ENCODE measurements around the gene FBXO46.
"Not testable (repeated sequence)": the region's sequence is repeated elsewhere in the genome, so short reads cannot be mapped to it uniquely, and the experiment has no call there.

Gene FBXO46

GRCh38 chr19:45728683-45729082 is 2.0 kb downstream of the FBXO46 start:
- not testable (repeated sequence) for DNase-seq (ENCODE audit: low read depth)

GRCh38 chr19:45720065-45720464 is 10.6 kb downstream of the FBXO46 start:
- not testable (repeated sequence) for DNase-seq (ENCODE audit: low read depth)

- no peak for DNase-seq (ENCODE audit: low read depth)
Measured at GRCh38 chr19:45717983-45718650, 12.6 kb downstream of the FBXO46 start.

- peak; percentile 98 for DNase-seq (ENCODE audit: low read depth)
Measured at GRCh38 chr19:45717131-45717982, 13.3 kb downstream of the FBXO46 start.

- DNase-seq (ENCODE audit: low read depth) = no peak
Measured at GRCh38 chr19:45716359-45717130, 14.2 kb downstream of the FBXO46 start.

GRCh38 chr19:45715139-45715538 is 15.6 kb downstream of the FBXO46 start:
- DNase-seq (ENCODE audit: low read depth) = no peak

- no peak for DNase-seq (ENCODE audit: low read depth)
Measured at GRCh38 chr19:45713141-45713540, 17.6 kb downstream of the FBXO46 start.

GRCh38 chr19:45712699-45713067 is 18.0 kb downstream of the FBXO46 start:
- DNase-seq (ENCODE audit: low read depth) = no peak

- DNase-seq (ENCODE audit: low read depth) = no peak
Measured at GRCh38 chr19:45711851-45712698, 18.6 kb downstream of the FBXO46 start.

GRCh38 chr19:45710356-45711130 is 20.2 kb downstream of the FBXO46 start:
- no peak for DNase-seq (ENCODE audit: low read depth)

- no peak for DNase-seq (ENCODE audit: low read depth)
Measured at GRCh38 chr19:45705710-45706415, 24.8 kb downstream of the FBXO46 start.

- no peak for DNase-seq (ENCODE audit: low read depth)
Measured at GRCh38 chr19:45705115-45705514, 25.6 kb downstream of the FBXO46 start.

GRCh38 chr19:45701676-45702075 is 29.0 kb downstream of the FBXO46 start:
- DNase-seq (ENCODE audit: low read depth) = no peak

- DNase-seq (ENCODE audit: low read depth) = peak; percentile 39
Measured at GRCh38 chr19:45693106-45693788, 37.4 kb downstream of the FBXO46 start.

GRCh38 chr19:45692187-45693105 is 38.2 kb downstream of the FBXO46 start, which contains the start of gene QPCTL:
Gene QPCTL (plus strand): TSS chr19:45692666. CDS start chr19:45692704, 38 bp downstream.
- DNase-seq (ENCODE audit: low read depth) = peak; percentile 97

- peak; percentile 81 for DNase-seq (ENCODE audit: low read depth)
Measured at GRCh38 chr19:45691516-45692186, 39.0 kb downstream of the FBXO46 start, which contains the start of gene SNRPD2. Gene SNRPD2 (minus strand): TSS chr19:45691953. CDS start chr19:45691888, 65 bp downstream.

- DNase-seq (ENCODE audit: low read depth) = no peak
Measured at GRCh38 chr19:45687599-45687998, 43.1 kb downstream of the FBXO46 start.

- not testable (repeated sequence) for DNase-seq (ENCODE audit: low read depth)
Measured at GRCh38 chr19:45685045-45685444, 45.7 kb downstream of the FBXO46 start.
